Left cardiac atrium (tissue), 4 donors: Measurements from ENCODE around the gene ARV1. TPM values are rescaled to one million over a fixed set of nuclear protein-coding genes. Genes with fewer than 3 reads are reported as not detected.
"Not testable (repeated sequence)": the region's sequence is repeated elsewhere in the genome, so short reads cannot be mapped to it uniquely, and the experiment has no call there.

Experiments used
- ATAC-seq, 2 donors: fragments of 200-7000 bp; cut with Tn5 transposase; one replicate each; pipeline ENCODE4 v1.9.1; 2020; ENCODE audit warnings: mild to moderate bottlenecking in 2 of 2, moderate library complexity in 2 of 2
- DNase-seq: peaks from one replicate; pipeline ENCODE4 v3.0.0-alpha.2; 2020
- intact Hi-C, 2 donors: fragments of 100-400 bp; cut with DNase I; formaldehyde crosslinking; loops; one replicate each; pipeline versions ENCODE4 v1.14.1 to v1.15.1; 2022 to 2023
- total RNA-seq, 2 donors: library from RNA; stranded (reverse); fragmentation: NEBNext Ultra II Directional; extraction: Animal tissue kit (Norgen Biotek cat#: 25700); gene quantifications; one replicate each; pipeline ENCODE4 v1.2.1, GENCODE V29; 2021
- donor health status: DM: no; HTN: yes; CAD: no.
- donor health status: DM: no; HTN: yes; CAD: no; lungs with severe emphysema.
- donor health status: DM: yes; HTN: yes; CAD: no.
- donor health status: Dilated cardiomyopathy.

The ARV1 gene
- total RNA-seq, 2 donors from 2014 or later: 19.9 to 30.4 TPM

DNA sequence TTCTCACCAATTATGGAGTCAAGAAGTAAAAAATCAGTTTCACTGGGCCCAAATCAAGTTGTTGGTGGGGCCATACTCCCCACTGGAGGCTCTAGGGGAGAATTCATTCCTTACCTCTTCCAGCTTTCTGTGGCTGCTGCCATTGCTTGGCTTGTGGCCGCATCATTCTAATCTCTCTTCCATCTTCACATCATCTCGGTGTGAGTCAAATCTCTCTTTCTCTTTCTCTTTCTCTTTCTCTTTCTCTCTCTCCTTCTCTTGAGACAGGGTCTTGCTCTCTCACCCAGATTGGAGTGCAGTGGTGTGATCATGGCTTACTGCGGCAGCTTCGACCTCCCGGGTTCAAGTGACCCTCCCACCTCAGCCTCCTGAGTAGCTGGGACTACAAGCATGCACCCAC is 33.1 kb downstream of the ARV1 start:
- intact Hi-C loops: no loop called here
- no peak for DNase-seq
- ATAC-seq: no peak

DNA sequence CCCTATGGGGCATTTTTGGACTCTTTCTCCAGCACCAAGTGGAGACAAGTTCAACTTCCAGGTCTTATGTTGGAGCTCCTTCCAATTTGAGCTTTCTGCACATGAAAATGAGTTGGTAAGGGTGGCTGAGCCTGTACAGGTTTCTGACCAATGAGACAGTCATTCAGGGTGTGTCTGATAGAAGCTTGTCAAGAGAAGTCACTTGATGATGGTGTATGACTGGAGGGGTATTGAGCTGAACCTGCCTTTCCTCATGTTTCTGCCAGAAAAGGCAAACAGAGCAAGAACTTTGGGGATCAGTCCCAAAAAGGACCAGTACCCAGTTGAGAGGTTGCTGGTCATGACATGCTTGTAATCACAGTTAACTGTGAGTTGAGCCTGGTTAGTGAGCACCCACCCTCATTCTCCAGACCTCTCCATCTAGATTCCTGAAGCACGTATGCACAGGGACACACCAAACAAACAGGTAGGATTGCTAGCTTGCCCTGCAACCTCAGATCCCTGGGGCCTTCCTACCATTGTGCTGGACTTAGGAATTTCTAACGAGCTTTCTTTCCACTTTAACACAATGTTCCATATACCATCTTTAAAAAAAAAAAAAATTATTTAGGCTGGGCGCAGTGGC is 34.6 kb downstream of the ARV1 start:
- DNase-seq (no peak), ATAC-seq (no peak)
- intact Hi-C loops: no loop called here

DNA sequence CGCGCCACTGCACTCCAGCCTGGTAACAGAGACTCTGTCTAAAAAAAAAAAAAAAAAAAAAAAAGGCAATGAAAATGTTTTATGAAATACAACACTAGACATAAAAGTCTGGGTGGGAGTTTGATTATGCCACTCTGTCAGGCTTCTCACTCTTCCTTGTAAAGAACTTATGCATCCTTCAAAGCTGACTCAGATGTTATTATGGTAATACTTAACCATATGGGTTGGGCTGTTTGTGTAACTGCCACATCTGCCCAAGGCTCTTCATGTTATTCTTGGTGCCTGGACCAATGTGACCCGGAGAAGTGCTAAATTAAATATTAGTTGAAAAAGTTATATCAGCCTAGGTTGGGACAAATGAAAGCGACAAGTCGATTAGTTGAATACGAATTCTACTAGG is 37.3 kb downstream of the ARV1 start:
- no peak for DNase-seq
- intact Hi-C loops: no loop called here
- no peak for ATAC-seq

DNA sequence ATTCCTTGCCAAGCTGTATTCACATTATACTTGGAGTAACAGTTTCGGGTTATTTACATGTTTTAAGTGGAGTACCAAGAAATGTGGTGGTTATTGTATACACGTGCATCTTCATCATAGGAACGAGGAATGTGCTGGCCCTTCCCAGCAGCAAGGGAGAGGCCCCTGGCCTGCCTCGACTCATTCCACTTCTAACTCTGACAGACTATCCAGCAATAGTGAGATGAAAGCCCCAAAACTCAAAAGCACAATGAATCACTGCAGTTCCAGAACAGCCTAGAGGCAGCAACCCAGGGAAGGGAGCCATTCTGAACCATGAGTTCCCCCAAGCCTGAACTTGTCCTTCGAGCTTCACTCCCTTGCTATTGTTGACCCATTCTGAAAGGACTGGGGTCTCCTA is 38.1 kb downstream of the ARV1 start:
- intact Hi-C loops: no loop called here
- ATAC-seq (no peak), DNase-seq (no peak)

DNA sequence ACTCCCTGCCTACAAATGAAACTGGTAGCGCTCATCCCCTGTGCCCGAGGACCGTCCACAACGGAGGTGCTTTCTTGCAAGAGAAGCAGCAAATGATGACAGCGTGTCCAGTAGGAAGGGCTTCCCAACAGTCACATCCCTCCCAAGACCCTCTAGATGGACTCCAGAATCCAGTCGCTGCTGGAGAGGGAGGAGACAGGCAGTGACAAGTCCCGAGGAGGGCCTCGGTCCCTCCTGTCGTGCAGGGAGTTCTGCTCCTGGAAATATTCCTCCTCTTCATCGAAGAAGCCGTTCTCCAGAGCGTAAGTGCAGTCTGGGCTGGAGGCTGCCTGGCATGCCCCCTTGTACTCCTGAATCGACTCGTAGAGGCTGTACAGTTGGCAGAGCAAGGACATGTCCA is 40.8 kb downstream of the ARV1 start:
- DNase-seq (no peak), ATAC-seq (no peak)
- intact Hi-C loops: no loop called here

DNA sequence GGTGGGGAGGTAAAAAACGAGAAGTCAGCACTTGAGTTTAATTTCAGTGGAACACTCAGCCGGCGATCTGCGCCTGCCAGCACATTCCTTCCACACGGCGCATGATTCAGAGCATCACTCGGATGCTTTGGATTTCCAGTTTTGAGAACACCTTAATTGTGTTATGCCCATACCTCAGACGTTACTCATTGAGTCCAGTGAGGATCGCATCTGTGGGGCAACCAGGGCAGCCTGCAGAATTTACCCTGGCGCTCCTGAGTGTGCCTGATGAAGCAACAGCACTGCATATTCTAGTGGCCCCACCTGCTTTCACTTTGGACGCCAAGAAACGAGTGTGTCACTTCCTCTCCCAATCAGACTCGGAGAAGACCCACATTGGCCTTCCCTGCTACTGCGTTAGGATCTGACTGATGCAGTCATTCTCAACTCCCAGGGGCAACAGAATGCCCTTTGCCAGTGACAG is 41.3 kb downstream of the ARV1 start:
- ATAC-seq (peak in 1 of 2 donors; percentile 23), DNase-seq (no peak)
- intact Hi-C loops: no loop called here

DNA sequence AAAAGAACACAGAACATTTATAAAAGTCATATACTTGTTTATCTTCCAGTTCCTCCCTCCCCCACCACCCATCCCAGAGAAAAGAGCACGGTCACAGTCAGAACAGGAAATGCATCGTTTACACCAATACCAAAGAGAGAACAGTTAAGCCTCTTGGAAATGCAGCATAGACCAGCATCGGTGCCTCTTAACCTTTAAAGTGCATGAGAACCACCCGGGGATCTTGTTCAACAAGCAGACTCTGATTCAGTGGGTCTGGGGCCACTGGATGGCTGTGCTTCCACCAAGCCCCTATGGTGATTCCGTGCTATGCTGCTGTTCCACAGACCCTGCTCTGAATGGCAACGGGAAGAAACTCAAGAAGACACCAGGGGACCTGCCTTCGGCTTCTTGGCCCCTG is 41.9 kb downstream of the ARV1 start:
- ATAC-seq (no peak), DNase-seq (no peak)
- intact Hi-C loops: no loop called here

DNA sequence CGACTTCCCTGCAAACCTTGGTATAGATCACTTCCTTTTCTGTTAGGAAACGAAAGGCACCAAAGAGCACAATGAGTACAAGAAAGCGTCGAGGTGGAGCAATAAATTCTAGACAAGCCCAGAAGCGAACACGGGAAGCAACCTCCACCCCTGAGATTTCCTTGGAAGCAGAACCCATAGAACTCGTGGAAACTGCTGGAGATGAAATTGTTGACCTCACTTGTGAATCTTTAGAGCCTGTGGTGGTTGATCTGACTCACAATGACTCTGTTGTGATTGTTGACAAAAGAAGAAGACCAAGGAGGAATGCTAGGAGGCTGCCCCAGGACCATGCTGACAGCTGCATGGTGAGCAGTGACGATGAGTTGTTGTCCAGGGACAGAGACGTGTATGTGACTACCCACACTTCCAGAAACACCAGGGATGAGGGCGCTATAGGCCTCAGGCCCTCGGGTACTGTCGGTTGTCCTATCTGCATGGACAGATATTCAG is 42.7 kb downstream of the ARV1 start:
- DNase-seq: no peak
- ATAC-seq: no peak
- intact Hi-C loops: no loop called here

DNA sequence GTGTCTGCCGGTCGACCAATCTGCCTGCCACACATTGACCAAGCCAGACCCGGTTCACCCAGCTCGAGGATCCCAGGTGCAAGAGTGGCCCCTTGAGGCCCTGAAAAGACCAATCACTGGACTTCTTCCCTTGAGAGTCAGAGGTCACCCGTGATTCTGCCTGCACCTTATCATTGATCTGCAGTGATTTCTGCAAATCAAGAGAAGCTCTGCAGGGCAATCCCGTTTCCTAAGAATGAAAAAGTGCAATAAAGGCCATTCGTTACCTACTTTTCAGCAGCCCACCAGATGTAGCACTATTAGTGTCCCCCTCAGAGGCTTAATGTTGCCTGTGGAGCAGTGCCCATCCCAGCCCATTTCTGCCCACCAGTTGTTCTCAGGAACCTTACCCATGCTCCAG is 43.6 kb downstream of the ARV1 start:
- ATAC-seq, intact Hi-C loops, DNase-seq: not testable (repeated sequence)

DNA sequence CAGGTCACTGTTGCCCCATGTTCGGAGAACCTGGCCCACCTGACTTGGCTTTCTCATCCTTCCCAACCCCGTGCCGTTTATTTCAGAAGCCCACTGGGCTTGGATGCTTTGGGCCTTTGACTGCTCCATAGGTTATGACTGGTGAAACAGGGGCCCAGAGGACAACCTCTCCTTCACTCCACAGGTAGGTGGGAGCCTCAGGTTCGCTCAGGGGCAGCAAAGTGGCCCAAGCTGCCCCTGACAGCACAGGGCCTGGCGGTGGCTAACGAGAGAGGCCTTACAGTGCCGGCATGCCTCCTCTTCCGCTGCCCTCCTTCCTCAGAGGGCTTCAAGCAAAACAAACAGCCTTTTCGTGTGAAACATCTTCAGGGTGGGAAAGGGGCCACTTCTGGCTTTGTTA is 44.3 kb downstream of the ARV1 start:
- no peak for DNase-seq
- intact Hi-C loops: no loop called here
- ATAC-seq: no peak

DNA sequence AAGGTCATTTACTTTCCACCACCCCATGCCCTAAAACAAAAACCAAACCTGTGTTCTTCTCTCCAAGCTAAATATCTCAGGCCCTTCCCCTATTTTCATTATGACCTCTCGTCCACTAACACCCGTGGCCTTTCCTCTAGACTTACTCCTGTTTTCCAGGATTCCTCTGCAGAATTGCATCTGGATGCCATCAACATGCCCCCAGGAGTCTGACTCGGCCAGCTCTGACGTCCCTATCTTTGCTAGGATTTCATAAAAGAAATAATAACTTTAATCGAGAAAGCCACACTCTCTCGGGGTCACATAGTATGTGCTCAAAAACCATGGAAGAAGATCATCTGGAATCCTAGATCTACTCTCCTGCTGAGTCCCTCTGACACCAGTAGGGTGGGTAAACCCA is 47.7 kb downstream of the ARV1 start:
- DNase-seq (no peak), ATAC-seq (no peak)
- intact Hi-C loops: no loop called here

DNA sequence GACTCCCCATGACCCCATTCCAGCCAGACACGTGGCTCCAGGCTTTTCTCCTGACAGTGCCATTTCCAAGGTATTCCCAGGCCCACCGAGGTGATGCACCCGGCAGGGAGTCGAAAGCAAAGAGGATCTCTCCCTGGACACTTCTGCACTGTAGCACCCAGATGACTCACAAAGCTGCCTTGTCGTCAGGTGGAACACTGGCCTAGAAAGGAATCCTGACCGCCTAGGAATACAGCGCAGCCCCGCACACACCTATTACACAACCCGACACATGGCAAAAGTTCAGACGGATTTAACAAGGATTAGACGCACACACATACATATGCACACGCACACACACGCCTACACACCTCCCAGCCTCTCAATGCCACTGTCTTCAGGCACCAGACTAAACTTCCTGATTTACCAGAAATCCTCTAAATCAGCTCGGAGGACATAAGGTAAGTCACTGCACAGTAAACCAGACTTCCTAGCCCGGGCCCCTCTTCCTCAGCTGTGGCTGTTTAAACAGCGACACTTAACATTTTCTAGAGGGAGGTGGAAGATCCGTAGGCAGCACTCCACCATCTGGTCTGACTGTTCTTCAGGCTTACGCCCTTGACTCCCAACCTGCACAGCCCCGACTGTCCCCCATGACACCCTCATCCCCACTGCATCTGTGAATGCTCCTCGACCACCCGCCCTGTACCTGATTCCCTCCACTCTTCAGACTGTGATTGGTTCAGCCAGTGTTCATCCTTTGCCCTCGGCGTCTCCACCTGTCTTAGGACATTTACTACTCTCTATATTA is 48.4 kb downstream of the ARV1 start:
- ATAC-seq (no peak), DNase-seq (no peak)
- intact Hi-C loops: no loop called here

DNA sequence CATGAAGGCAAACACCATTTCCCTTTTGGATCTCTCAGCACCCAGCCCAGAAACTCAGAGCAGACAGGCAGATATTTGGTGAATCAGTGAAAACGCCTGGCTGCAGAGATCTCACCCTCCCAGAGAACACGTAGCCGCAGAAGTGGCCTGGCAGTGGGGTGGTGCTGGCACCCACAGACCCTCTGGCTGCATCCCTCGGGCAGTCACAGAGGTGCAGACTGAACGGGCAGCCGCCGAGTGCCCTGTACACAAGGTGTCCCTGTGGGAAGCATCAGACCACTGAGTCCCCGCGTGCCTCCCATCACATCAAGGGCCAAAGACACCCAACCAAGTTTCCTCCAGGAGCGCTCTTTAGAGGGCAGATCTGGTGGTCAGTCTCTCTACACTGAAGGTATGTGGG is 49.1 kb downstream of the ARV1 start:
- intact Hi-C loops: no loop called here
- DNase-seq (no peak), ATAC-seq (no peak)

DNA sequence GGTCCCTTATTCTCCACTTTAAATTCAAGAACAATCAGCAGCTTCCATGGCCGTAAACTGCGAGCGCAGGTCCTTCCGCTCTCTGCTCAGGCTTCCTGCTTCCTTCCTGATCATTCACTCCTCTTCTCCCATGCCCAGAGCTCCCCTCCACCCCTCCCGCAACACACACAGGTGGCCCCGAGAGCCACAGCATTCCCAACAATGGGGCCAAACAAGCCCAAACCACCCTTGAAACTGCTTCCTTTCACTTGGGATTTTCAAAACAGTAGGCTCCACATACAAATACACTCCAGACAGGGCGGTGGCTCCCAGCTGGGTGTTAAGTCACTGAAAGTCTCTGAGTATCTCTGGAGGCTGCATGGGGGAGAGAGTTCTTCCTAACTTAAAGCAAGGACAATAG is 49.8 kb downstream of the ARV1 start:
- intact Hi-C loops: no loop called here
- DNase-seq (no peak), ATAC-seq (peak; percentile 12 to 50)

DNA sequence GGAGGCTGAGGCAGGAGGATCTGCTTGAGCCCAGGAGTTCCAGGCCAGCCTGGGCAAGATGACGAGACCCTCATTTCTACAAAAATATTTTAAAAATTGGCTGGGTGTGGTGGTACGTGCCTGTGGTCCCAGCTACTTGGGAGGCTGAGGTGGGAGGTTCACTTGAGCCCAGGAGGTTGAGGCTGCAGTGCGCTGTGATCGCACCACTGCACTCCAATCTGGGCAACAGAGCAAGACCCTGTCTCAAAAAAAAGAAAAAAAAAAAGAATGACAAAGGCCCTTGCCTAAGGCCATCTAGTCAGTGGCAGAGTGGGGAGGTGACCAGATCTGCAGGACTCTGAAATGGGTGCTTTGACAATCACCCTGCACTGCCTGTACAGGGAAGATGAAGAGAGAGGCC is 50.4 kb downstream of the ARV1 start:
- DNase-seq, ATAC-seq, intact Hi-C loops: not testable (repeated sequence)

DNA sequence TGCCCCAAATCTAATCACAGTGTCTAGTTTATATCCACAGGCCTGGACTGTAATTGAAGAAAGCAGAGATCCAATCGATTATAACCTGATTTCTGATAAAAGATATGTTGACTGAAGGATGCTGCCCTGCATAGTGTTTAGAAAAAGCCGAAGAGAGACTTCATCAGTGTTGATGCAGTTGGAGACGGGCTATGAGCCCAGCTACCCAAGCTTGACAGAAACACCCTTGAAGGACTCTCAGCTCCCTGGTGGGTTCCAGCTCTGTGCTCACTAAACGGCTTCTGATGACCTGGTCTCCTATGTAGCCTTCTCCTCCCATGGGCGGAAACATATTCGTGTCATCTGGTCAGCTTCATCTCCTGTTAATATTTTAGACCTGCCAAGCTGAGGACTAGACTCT is 50.9 kb downstream of the ARV1 start:
- intact Hi-C loops: no loop called here
- ATAC-seq (no peak), DNase-seq (no peak)

DNA sequence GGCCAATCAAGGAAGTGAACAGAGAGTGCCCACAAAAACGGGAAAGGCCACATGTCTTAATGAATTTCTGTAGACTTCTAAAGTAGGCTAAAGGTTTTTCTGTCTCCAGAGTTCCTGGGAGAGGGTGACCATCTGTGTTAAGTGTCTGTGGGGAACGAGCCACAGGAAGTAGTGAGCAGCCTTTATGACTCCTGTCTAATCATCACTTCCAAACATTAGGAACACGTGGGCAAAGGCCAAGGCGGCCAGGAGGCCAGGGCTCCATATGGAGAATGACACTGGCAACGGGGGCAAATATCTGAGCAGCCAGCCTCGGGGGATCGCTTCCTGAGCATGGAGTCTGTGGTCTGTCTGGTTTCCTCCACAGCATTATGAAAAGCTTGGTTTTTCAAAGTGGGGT is 54.1 kb downstream of the ARV1 start:
- ATAC-seq (no peak), DNase-seq (no peak)
- intact Hi-C loops: no loop called here

DNA sequence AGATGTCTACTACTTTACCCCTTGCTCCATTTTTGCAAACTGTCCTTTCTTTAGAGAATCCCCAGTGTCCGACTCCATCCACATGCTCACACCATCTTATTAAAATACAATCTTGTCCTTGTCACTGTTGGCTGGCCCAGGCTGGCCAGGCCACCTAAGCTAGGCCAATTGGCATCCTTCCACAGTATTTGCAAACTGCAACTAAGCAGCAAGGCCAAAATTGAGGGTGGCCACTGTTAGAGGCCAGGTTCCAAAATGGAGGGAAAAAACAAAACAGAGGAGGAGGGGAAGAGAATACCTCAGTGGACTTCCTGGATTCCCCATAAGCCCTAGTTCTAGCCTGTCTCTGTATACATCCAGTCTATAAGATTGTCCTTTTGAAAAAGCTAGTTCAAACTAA is 56.9 kb downstream of the ARV1 start:
- intact Hi-C loops: no loop called here
- ATAC-seq (no peak), DNase-seq (no peak)

DNA sequence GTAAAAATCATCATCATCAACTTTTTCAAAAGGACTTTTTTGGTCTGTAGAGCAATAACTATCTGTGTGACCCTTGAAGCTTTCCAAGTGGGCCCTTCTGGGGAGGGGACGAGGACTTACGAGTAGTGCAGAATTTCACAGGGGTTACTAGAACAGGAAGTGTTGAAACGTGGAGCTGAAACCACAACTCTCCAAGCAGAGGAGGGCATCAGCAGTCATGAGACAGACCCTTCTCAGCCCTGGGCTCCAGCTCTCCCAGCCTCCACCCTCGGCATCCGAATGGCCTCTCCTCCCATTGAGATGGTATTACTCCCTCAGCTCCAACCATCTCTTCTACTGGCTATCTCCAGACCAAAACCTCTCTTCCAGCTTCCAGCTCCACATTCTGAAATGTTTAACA is 57.5 kb downstream of the ARV1 start:
- intact Hi-C loops: no loop called here
- ATAC-seq (peak in 1 of 2 donors; percentile 31), DNase-seq (no peak)

DNA sequence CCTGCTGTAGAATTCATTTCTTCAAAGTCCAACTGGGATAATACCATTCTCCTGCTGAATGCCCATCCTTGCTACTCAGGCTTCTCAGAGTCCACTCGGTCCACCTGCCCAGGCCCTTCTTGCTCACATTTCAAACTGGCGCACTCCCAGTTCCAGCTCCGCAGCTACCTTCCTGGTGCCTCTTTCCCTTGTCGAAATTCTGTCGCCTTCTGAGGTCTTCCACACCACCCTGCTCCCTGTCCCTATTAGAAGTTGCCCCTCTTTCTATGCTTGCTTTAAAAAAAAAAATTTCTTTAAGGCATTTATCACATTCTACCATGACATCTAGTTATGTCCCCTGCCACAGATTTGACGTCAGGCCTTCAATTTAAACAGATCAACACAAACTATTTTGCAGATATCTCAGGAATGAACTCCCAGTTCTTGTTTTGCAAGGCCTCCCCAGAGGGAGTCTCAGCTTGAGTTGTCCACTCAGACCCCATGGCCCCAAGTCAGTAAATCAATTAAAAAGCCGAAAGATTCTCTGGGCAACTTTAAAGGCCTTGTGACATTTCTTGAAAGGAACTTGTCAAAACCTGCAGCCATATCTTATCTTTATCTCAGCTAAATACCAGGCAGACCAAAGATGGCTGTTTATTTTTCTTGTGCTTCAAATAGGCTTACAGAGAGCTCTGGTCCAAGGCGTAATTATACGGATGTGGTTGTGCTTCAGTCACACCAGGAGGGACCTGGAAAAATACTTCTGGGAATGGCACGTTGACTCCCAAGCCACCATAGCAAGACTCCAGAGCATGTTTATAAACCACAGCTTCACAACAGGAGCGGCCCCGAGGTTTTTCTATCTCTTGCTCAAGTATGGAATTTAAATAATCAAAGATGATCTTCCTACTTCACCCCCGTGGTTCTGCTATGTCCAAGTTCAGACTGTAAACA is 59.0 kb downstream of the ARV1 start:
- DNase-seq (no peak), ATAC-seq (no peak)
- intact Hi-C loops: no loop called here
